Neural progenitor cell (in vitro differentiated cells): ENCODE data around the gene DDX47.

Experiments
- EZH2 ChIP-seq: fragments of 200-600 bp; sonication (generic); IDR thresholded peaks from 2 replicates; pipeline ENCODE4 v1.6.1; 2017; ENCODE audit warnings: antibody characterized with exemption, mild to moderate bottlenecking, moderate library complexity
- EZH2phosphoT487 ChIP-seq: fragments of 200-600 bp; sonication (generic); IDR thresholded peaks from 2 replicates; pipeline ENCODE4 v1.6.1; 2017; ENCODE audit warnings: antibody characterized with exemption
- TF ChIP-seq, protein P1 (sequence below): fragments of 200-600 bp; sonication (generic); IDR thresholded peaks from 2 replicates; pipeline ENCODE4 v1.5.1; 2017; ENCODE audit warnings: antibody characterized with exemption, mild to moderate bottlenecking

DNA sequence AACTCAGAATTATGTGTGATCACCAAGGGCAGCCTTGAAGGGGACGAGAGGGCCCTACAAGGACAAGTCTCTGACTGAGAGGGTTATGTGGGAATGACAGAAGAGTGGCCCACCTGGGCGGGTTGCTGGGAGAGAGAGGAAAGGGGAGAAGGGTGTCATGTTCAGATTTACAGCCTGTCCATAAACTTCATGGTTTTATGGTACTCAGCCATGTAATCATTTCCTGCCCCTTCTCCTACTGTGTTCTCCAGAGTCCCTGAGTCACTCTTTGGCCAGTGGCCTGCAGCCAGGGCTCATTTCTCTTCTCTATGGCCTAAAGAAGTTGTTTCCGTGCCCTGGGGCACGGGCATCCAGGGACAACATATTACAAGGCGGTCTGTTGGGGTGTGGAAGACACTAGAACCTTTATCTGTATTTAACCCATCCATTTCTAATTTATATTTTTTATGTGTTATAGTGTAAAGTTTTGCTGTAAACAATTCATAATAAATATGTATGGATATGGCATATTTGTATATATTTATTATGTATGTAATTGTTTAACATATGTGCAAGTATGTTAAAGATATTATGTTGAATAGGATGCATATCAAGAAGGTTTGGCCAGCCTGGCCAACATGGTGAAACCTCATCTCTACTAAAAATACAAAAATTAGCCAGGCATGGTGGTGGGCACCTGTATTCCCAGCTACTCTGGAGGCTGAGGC is 26.9 kb downstream of the DDX47 start:
- TF ChIP-seq, protein P1, sequence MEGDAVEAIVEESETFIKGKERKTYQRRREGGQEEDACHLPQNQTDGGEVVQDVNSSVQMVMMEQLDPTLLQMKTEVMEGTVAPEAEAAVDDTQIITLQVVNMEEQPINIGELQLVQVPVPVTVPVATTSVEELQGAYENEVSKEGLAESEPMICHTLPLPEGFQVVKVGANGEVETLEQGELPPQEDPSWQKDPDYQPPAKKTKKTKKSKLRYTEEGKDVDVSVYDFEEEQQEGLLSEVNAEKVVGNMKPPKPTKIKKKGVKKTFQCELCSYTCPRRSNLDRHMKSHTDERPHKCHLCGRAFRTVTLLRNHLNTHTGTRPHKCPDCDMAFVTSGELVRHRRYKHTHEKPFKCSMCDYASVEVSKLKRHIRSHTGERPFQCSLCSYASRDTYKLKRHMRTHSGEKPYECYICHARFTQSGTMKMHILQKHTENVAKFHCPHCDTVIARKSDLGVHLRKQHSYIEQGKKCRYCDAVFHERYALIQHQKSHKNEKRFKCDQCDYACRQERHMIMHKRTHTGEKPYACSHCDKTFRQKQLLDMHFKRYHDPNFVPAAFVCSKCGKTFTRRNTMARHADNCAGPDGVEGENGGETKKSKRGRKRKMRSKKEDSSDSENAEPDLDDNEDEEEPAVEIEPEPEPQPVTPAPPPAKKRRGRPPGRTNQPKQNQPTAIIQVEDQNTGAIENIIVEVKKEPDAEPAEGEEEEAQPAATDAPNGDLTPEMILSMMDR: no peak
- TF ChIP-seq EZH2phosphoT487 (no peak), EZH2 (no peak)
